GM12801 (cell line): ENCODE data around the gene TLE1.

Source experiments
- CTCF ChIP-seq: IDR thresholded peaks from one replicate; pipeline ENCODE4 v1.5.1; 2011; ENCODE audit warnings: control low read depth; ENCODE audit not compliant: insufficient read length; ENCODE audit errors: extremely low read depth

Gene TLE1

GRCh38 chr9:81683238-81683637, 6.1 kb downstream of the TLE1 start:
- TF ChIP-seq CTCF, result no peak

GRCh38 chr9:81682797-81683196, 6.5 kb downstream of the TLE1 start:
- TF ChIP-seq CTCF, result no peak

GRCh38 chr9:81682177-81682576, 7.2 kb downstream of the TLE1 start:
- no peak for TF ChIP-seq CTCF

- no peak for TF ChIP-seq CTCF
These were observed 8.8 kb downstream of the TLE1 start for GRCh38 chr9:81680506-81680905.

GRCh38 chr9:81680006-81680405, 9.3 kb downstream of the TLE1 start:
- no peak for TF ChIP-seq CTCF

GRCh38 chr9:81678088-81678487, 11.3 kb downstream of the TLE1 start:
- no peak for TF ChIP-seq CTCF

GRCh38 chr9:81676395-81676794, 13.0 kb downstream of the TLE1 start:
- TF ChIP-seq CTCF, result no peak

- TF ChIP-seq CTCF, result no peak
These were observed 16.0 kb downstream of the TLE1 start for GRCh38 chr9:81673310-81673709.
